ENCODE data around the gene EPHA5. TPM values are rescaled to one million over a fixed set of nuclear protein-coding genes. Genes with fewer than 3 reads are reported as not detected.
"Not testable (repeated sequence)": the region's sequence is repeated elsewhere in the genome, so short reads cannot be mapped to it uniquely, and the experiment has no call there.

Gene EPHA5
- polyA plus RNA-seq, 3 donors from 2014 or later, result not detected

DNA sequence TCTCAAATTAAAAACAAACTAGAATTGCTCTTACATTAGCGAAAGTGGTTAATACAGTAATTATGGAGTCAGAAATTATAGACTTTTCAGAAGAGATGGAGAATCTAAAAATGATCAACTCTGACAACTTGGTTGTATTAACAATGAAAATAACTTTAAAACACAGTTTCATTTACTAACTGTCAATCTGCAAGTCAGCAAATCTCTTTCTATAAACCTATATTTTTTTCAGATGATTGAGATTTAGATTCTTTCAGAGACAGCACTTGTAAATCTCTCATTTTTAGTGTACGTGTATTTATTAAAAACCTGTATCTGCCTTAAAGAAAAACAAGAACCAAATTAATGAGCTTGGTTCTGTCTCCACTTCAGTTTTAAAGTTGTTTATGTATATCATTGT, 311.4 kb downstream of the EPHA5 start:
- peaks cover 2 to 41% (median 6%) of the 10 kb centered on the region in 6 donors for H3K9me3 Mint-ChIP-seq
- no peaks in the 10 kb centered on the region for H3K4me1 Mint-ChIP-seq
- H3K4me3 Mint-ChIP-seq, result no peak overlapping the region
- no peaks in the 10 kb centered on the region for H3K36me3 Mint-ChIP-seq
- peaks cover 0 to 2% (median 0%) of the 10 kb centered on the region in 3 donors for H3K27me3 Mint-ChIP-seq (ENCODE audit: low read depth in 3 of 3)
- no peak for DNase-seq
- H3K27ac Mint-ChIP-seq, result no peak overlapping the region

- H3K9me3 Mint-ChIP-seq, result peaks cover 5 to 48% (median 15%) of the 10 kb centered on the region in 6 donors
- no peaks in the 10 kb centered on the region for H3K36me3 Mint-ChIP-seq
- no peak overlapping the region for H3K27ac Mint-ChIP-seq
- no peak overlapping the region for H3K4me3 Mint-ChIP-seq
- peaks cover 0 to 2% (median 0%) of the 10 kb centered on the region in 3 donors for H3K27me3 Mint-ChIP-seq (ENCODE audit: low read depth in 3 of 3)
- DNase-seq, result no peak
- H3K4me1 Mint-ChIP-seq, result no peaks in the 10 kb centered on the region
Observed at GRCh38 chr4:65353098-65353497, 317.2 kb downstream of the EPHA5 start.

DNA sequence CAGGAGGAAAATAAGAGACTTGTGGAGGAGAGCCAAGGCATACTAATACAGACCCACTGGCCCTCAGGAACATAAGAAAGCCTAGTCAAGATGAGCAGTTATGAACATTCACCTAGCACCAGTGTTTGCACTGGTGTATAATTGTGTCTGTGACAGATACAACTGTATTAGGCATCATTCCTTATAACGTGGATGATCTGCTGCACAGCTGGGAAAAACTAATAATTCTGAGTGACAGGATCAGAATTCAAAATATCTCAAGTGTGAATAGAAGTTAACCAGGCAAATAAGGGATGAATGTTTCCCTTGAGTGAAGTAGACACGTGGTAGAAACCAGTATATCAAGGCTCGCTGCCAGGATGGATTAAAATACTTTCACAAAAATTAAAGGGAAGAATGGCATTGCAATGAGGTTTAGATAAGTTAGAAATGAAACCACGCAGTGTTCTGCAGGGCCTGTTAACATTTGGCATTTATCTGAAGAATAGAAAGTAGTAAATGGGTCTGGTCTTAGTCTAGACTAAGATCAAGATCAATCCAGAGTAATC, 325.9 kb downstream of the EPHA5 start:
- Mint-ChIP-seq H3K9me3 (peaks cover 4 to 24% (median 17%) of the 10 kb centered on the region in 6 donors), H3K4me3 (no peak overlapping the region), H3K4me1 (no peaks in the 10 kb centered on the region), H3K36me3 (peaks cover 0 to 4% (median 0%) of the 10 kb centered on the region in 3 donors), H3K27ac (no peak overlapping the region), H3K27me3 (ENCODE audit: low read depth in 3 of 3) (no peaks in the 10 kb centered on the region)
- DNase-seq, result no peak

DNA sequence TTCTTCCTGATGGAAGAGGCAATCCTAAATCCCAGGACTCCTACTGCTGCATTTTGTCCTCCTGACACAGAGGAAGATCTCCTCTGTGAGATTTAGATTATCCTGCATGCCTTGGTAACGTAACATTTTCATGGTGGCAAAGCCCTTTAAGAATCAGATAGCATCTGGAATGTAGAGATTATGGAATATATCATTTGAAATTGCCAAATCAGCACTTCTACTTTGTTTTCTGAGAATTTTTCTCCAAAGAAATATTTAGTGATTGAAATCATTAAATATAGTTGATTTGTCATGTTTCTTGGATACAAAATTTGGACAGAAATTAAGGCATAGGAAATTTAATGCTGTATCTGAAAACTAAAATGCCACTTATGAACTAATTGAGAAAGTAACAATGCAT, 326.9 kb downstream of the EPHA5 start:
- no peak for DNase-seq
- Mint-ChIP-seq H3K27me3 (ENCODE audit: low read depth in 3 of 3) (no peaks in the 10 kb centered on the region), H3K4me1 (no peaks in the 10 kb centered on the region), H3K9me3 (peaks cover 4 to 26% (median 16%) of the 10 kb centered on the region in 6 donors), H3K27ac (no peak overlapping the region), H3K36me3 (peaks cover 0 to 4% (median 0%) of the 10 kb centered on the region in 3 donors), H3K4me3 (no peak overlapping the region)

DNA sequence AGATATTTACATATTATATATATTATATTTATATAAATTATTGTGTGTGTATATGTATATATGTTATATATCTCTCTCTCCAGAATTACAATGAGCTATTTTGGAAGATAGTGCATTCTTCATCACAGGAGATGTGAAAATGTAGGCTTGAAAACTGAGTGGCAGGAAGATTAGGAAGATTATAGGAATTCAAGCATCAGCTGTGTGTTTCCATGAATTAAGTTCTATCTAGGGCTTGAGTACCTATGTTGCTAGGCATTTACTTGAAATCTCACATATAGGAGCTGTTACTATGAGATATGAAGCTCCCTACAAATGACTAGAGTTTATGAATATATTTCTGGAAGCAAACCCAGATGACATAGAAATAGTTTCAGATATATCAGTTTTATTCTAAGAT, 328.7 kb downstream of the EPHA5 start:
- no peak overlapping the region for H3K27ac Mint-ChIP-seq
- peaks cover 0 to 4% (median 0%) of the 10 kb centered on the region in 3 donors for H3K36me3 Mint-ChIP-seq

GRCh38 chr4:65340382-65341109, 329.7 kb downstream of the EPHA5 start:
- H3K9me3 Mint-ChIP-seq, result peaks cover 7 to 16% (median 13%) of the 10 kb centered on the region in 6 donors
- no peaks in the 10 kb centered on the region for H3K4me1 Mint-ChIP-seq
- peaks cover 0 to 4% (median 0%) of the 10 kb centered on the region in 3 donors for H3K36me3 Mint-ChIP-seq
- H3K27ac Mint-ChIP-seq, result no peak overlapping the region
- H3K27me3 Mint-ChIP-seq (ENCODE audit: low read depth in 3 of 3), result peaks cover 0 to 1% (median 0%) of the 10 kb centered on the region in 3 donors
- no peak overlapping the region for H3K4me3 Mint-ChIP-seq
- no peak for DNase-seq

More for the DNA sequence above, 328.7 kb downstream of the EPHA5 start:
- Mint-ChIP-seq H3K9me3 (peaks cover 4 to 15% (median 10%) of the 10 kb centered on the region in 6 donors), H3K4me1 (no peaks in the 10 kb centered on the region), H3K27me3 (ENCODE audit: low read depth in 3 of 3) (peaks cover 0 to 1% (median 0%) of the 10 kb centered on the region in 3 donors), H3K4me3 (no peak overlapping the region)
- DNase-seq, result no peak

DNA sequence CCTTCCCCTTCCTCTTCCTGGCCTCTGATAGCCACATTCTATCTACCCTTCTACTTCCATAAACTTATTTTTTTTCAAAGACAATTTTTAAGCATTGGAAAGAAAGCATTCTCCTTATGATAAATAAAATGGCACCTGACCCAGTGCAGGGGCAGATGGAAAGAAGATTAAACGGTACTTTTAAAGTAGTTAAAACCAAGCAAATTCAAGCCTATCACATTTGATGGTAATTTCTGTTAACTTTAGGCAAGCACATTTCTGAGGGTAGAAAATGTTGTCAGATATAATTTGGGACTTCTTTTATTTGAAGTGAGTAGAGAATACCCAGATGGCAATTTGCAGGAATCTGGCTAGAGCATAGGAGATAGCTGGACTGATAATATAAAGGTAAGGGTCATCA, 332.9 kb downstream of the EPHA5 start:
- no peaks in the 10 kb centered on the region for H3K36me3 Mint-ChIP-seq
- H3K4me3 Mint-ChIP-seq, result no peak overlapping the region

GRCh38 chr4:65336465-65336864, 333.8 kb downstream of the EPHA5 start:
- Mint-ChIP-seq H3K4me1 (no peaks in the 10 kb centered on the region), H3K36me3 (no peaks in the 10 kb centered on the region), H3K4me3 (no peak overlapping the region), H3K27me3 (ENCODE audit: low read depth in 3 of 3) (peaks cover 0 to 1% (median 0%) of the 10 kb centered on the region in 3 donors), H3K9me3 (peaks cover 4 to 26% (median 6%) of the 10 kb centered on the region in 6 donors), H3K27ac (no peak overlapping the region)
- no peak for DNase-seq

More for the DNA sequence above, 332.9 kb downstream of the EPHA5 start:
- H3K27ac Mint-ChIP-seq, result no peak overlapping the region
- H3K27me3 Mint-ChIP-seq (ENCODE audit: low read depth in 3 of 3), result peaks cover 0 to 1% (median 0%) of the 10 kb centered on the region in 3 donors
- no peaks in the 10 kb centered on the region for H3K4me1 Mint-ChIP-seq
- DNase-seq, result no peak
- H3K9me3 Mint-ChIP-seq, result peaks cover 4 to 26% (median 6%) of the 10 kb centered on the region in 6 donors

DNA sequence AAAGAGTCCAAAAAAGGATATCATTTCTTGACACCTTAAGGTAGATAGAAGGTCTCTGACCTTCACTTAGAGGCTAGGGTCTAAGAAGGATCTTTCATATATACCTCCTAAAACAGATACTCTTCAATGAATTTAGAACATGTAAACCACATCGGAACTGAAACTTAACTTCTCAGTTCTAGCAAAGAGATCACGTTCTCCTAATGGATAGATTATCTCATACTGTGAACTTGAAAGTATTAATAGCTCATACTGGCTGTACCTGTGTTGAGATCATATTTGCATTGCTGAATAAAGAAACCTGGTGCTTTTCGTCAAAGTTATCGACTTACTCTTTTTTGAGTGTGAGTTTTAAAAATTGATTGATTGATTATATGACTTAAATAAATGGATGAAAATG, 353.8 kb downstream of the EPHA5 start:
- H3K4me3 Mint-ChIP-seq, result no peak overlapping the region
- no peaks in the 10 kb centered on the region for H3K36me3 Mint-ChIP-seq
- H3K27ac Mint-ChIP-seq, result no peak overlapping the region
- DNase-seq, result no peak
- peaks cover 0 to 22% (median 11%) of the 10 kb centered on the region in 6 donors for H3K9me3 Mint-ChIP-seq
- no peaks in the 10 kb centered on the region for H3K27me3 Mint-ChIP-seq (ENCODE audit: low read depth in 3 of 3)
- no peaks in the 10 kb centered on the region for H3K4me1 Mint-ChIP-seq

- no peak for DNase-seq
- H3K4me3 Mint-ChIP-seq, result no peak overlapping the region
- H3K27ac Mint-ChIP-seq, result no peak overlapping the region
- H3K27me3 Mint-ChIP-seq (ENCODE audit: low read depth in 3 of 3), result peaks cover 0 to 4% (median 2%) of the 10 kb centered on the region in 3 donors
- peaks cover 2 to 39% (median 17%) of the 10 kb centered on the region in 6 donors for H3K9me3 Mint-ChIP-seq
- no peaks in the 10 kb centered on the region for H3K36me3 Mint-ChIP-seq
- H3K4me1 Mint-ChIP-seq, result no peaks in the 10 kb centered on the region
Observed at GRCh38 chr4:65311120-65311519, 359.2 kb downstream of the EPHA5 start.

DNA sequence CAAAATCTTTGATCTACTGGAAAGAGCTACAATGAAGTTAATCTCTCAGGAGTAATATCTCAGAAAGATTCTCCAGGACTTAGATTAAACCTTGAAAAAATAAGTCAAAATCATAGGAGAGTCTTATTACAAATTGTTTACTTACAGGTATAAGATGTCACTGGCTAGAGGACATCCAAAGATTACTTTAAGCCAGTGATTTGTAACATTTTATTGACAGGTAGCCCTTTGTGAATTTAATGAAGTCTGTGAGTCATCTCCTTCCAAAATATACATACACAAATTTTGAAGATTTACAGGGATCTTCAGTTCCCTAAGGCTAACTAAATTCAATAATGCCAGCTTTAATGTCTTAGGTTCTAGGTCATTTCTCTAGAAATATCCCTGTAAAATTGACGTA, 359.7 kb downstream of the EPHA5 start:
- Mint-ChIP-seq H3K4me1 (no peaks in the 10 kb centered on the region), H3K4me3 (no peak overlapping the region), H3K9me3 (peaks cover 6 to 39% (median 17%) of the 10 kb centered on the region in 6 donors), H3K36me3 (no peaks in the 10 kb centered on the region), H3K27ac (no peak overlapping the region), H3K27me3 (ENCODE audit: low read depth in 3 of 3) (peaks cover 0 to 4% (median 2%) of the 10 kb centered on the region in 3 donors)
- DNase-seq, result no peak

GRCh38 chr4:65308626-65309025, 361.7 kb downstream of the EPHA5 start:
- not testable (repeated sequence) for H3K27ac Mint-ChIP-seq; H3K36me3 Mint-ChIP-seq; H3K4me3 Mint-ChIP-seq; H3K27me3 Mint-ChIP-seq (ENCODE audit: low read depth in 3 of 3); H3K4me1 Mint-ChIP-seq; DNase-seq
- peaks cover 6 to 48% (median 17%) of the 10 kb centered on the region in 6 donors for H3K9me3 Mint-ChIP-seq

GRCh38 chr4:65302145-65302544, 368.1 kb downstream of the EPHA5 start:
- H3K27me3 Mint-ChIP-seq (ENCODE audit: low read depth in 3 of 3), result no peaks in the 10 kb centered on the region

DNA sequence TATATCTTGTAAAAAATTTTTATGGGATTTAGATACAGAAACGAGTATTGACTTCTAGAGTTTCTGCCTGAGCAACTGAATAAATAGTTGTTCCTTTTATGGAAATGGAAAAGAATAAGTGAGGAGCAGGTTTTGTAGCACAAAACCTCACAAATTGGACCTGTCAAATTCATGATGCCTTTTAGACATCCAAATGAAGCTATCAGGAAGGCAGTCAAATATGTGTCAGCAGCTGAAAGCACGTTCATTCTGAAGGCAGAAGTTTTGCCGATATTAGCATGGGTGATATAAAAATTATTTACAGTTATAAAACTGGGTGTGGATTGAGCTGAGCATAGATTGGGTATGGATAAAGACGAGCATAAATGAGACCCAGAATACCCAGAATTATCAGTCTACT, 374.0 kb downstream of the EPHA5 start:
- no peak for DNase-seq
- Mint-ChIP-seq H3K9me3 (peaks cover 11 to 38% (median 22%) of the 10 kb centered on the region in 6 donors), H3K36me3 (peaks cover 0 to 5% (median 0%) of the 10 kb centered on the region in 3 donors), H3K27ac (no peak overlapping the region), H3K4me3 (no peak overlapping the region), H3K4me1 (no peaks in the 10 kb centered on the region), H3K27me3 (ENCODE audit: low read depth in 3 of 3) (no peaks in the 10 kb centered on the region)

More at GRCh38 chr4:65302145-65302544, 368.1 kb downstream of the EPHA5 start:
- Mint-ChIP-seq H3K27ac (no peak overlapping the region), H3K9me3 (peaks cover 6 to 50% (median 18%) of the 10 kb centered on the region in 6 donors), H3K36me3 (no peaks in the 10 kb centered on the region), H3K4me3 (no peak overlapping the region), H3K4me1 (no peaks in the 10 kb centered on the region)
- DNase-seq, result no peak

Measured in immature natural killer cell (primary cell).